K562 (cell line): Measurements from ENCODE around the gene CDC45. TPM values are rescaled to one million over a fixed set of nuclear protein-coding genes. Genes with fewer than 3 reads are reported as not detected.

Source experiments
- CHD1 ChIP-seq: fragments of 200-600 bp; sonication (generic); IDR thresholded peaks from one replicate; pipeline ENCODE4 v1.6.1; 2012; ENCODE audit warnings: mild to moderate bottlenecking, moderate library complexity, low read length, inconsistent platforms
- FOXK2 ChIP-seq, 2 experiments: fragments of 450-650 bp; IDR thresholded peaks in 1 of 2; conservative IDR thresholded peaks in 1 of 2; 2 replicates each; pipeline ENCODE4 v1.6.1; 2016; ENCODE audit warnings: low read depth in 2 of 2, mild to moderate bottlenecking in 1 of 2
- FOXP1 ChIP-seq: sonication (generic); formaldehyde crosslinking; IDR thresholded peaks from 2 replicates; pipeline ENCODE4 v1.8.0; 2022; ENCODE audit warnings: mild to moderate bottlenecking, missing genetic modification reagents
- HDAC6 ChIP-seq: IDR thresholded peaks from 2 replicates; pipeline ENCODE4 v1.6.1; 2012; ENCODE audit warnings: low read depth, mild to moderate bottlenecking, control low read depth, inconsistent platforms, low read length, moderate library complexity
- HMG20A ChIP-seq: fragments of 450-650 bp; formaldehyde crosslinking; conservative IDR thresholded peaks from 2 replicates; pipeline ENCODE4 v1.4.0; 2020; ENCODE audit warnings: mild to moderate bottlenecking, mixed read lengths
- KAT2B ChIP-seq: IDR thresholded peaks from one replicate; pipeline ENCODE4 v1.6.1; 2012; ENCODE audit warnings: low read depth, mild to moderate bottlenecking, control low read depth, inconsistent platforms, low read length, moderate library complexity
- MYNN ChIP-seq, 2 experiments: sonication (generic); formaldehyde crosslinking in 1 of 2; IDR thresholded peaks; 2 replicates each; pipeline versions ENCODE4 v1.5.0 to v1.6.1; 2016 to 2020; ENCODE audit warnings: antibody characterized with exemption in 1 of 2, missing genetic modification reagents in 1 of 2
- POLR2A ChIP-seq: fragments of 450-650 bp; conservative IDR thresholded peaks from 2 replicates; pipeline ENCODE4 v1.6.1; 2016
- POLR2G ChIP-seq: fragments of 200-400 bp; formaldehyde crosslinking; IDR thresholded peaks from 2 replicates; pipeline ENCODE4 v1.6.1; 2017; ENCODE audit warnings: low read depth, mild to moderate bottlenecking, antibody characterized with exemption, low read length, moderate library complexity
- POLR2H ChIP-seq: IDR thresholded peaks from 2 replicates; pipeline ENCODE4 v1.6.1; 2016; ENCODE audit warnings: missing genetic modification characterization, low read depth, mild to moderate bottlenecking, control low read depth, missing compliant biosample characterization, moderate library complexity
- RAD21 ChIP-seq, 2 experiments: fragments of 250-450 bp in 1 of 2; fragments of 450-650 bp in 1 of 2; sonication (Bioruptor Pico) in 1 of 2; formaldehyde crosslinking in 1 of 2; IDR thresholded peaks in 1 of 2; conservative IDR thresholded peaks in 1 of 2; 2 replicates each; pipeline versions ENCODE4 v1.4.0 to v1.8.0; 2020 to 2022; ENCODE audit warnings: mild to moderate bottlenecking in 2 of 2, moderate library complexity in 1 of 2
- RBFOX2 ChIP-seq: fragments of 200-400 bp; formaldehyde crosslinking; IDR thresholded peaks from 2 replicates; pipeline ENCODE4 v1.6.1; 2017; ENCODE audit warnings: low read depth, mild to moderate bottlenecking, low read length, moderate library complexity
- SP1 ChIP-seq: sonication (generic); formaldehyde crosslinking; IDR thresholded peaks from 2 replicates; pipeline ENCODE4 v1.8.1; 2022; ENCODE audit warnings: mild to moderate bottlenecking, missing genetic modification reagents
- SUPT5H ChIP-seq: fragments of 450-650 bp; IDR thresholded peaks from 2 replicates; pipeline ENCODE4 v1.6.1; 2016
- TFAP4 ChIP-seq: sonication (generic); formaldehyde crosslinking; IDR thresholded peaks from 2 replicates; pipeline ENCODE4 v1.8.0; 2022; ENCODE audit warnings: missing genetic modification reagents, mild to moderate bottlenecking, moderate library complexity, borderline replicate concordance
- WHSC1 ChIP-seq: IDR thresholded peaks from one replicate; pipeline ENCODE4 v1.6.1; 2012; ENCODE audit warnings: low read length, control low read depth, inconsistent platforms
- ZNF324 ChIP-seq: fragments of 250-450 bp; sonication (Bioruptor Pico); IDR thresholded peaks from 2 replicates; pipeline ENCODE4 v1.4.0; 2020; ENCODE audit warnings: mild to moderate bottlenecking
- ZNF511 ChIP-seq: sonication (generic); formaldehyde crosslinking; IDR thresholded peaks from 2 replicates; pipeline ENCODE4 v1.8.0; 2022; ENCODE audit warnings: mild to moderate bottlenecking, missing genetic modification reagents
- ZNF695 ChIP-seq: fragments of 450-650 bp; formaldehyde crosslinking; IDR thresholded peaks from 2 replicates; pipeline ENCODE4 v1.4.0; 2020; ENCODE audit warnings: mild to moderate bottlenecking, moderate library complexity
- polyA plus RNA-seq, 8 experiments: library from polyadenylated mRNA; depleted of rRNA in 4 of 8; stranded (reverse) in 5 of 8; unstranded in 3 of 8; fragments of >200 nt; fragmentation: Nextera tagmentation in 2 of 8; fragmentation: Illumina TruSeq in 1 of 8; extraction: Ambion mirVana in 2 of 8; extraction: Trizol in 1 of 8; gene quantifications; 2 replicates each; pipeline versions ENCODE4 v1.2.1 to v1.2.3, GENCODE V29; 2011 to 2014; ENCODE audit warnings: inconsistent platforms in 1 of 8, missing spikeins in 1 of 8
- total RNA-seq, 7 experiments: library from RNA; depleted of rRNA in 6 of 7; stranded (reverse); fragments of >200 nt in 6 of 7; fragmentation: Illumina TruSeq in 2 of 7; extraction: Trizol in 2 of 7; gene quantifications; 2 replicates each; pipeline versions ENCODE4 v1.2.1 to v1.2.3, GENCODE V29; 2011 to 2021; ENCODE audit warnings: low replicate concordance in 1 of 7
- TF ChIP-seq, protein P1 (sequence below): sonication (generic); formaldehyde crosslinking; IDR thresholded peaks from 2 replicates; pipeline ENCODE4 v1.8.0; 2022; ENCODE audit warnings: mild to moderate bottlenecking, missing genetic modification reagents
- TF ChIP-seq, protein P2 (sequence below): fragments of 450-650 bp; IDR thresholded peaks from 2 replicates; pipeline ENCODE4 v1.7.0; 2016; ENCODE audit warnings: borderline replicate concordance
- TF ChIP-seq, protein P3 (sequence below): fragments of 450-650 bp; IDR thresholded peaks from 2 replicates; pipeline ENCODE4 v1.6.1; 2016

The CDC45 gene
- total and polyA plus RNA-seq, 9 of the 15 experiments (the other 6 are each of a cell fraction or from before 2014, with no cell fraction given): 251 to 580 (median 410) TPM

- TF ChIP-seq TFAP4 (peak; percentile 48; the same call in 1 of the 2 replicates), ZNF695 (CRISPR knock-in tag) (no peak), KAT2B (peak; percentile 37), SUPT5H (peak; percentile 64), CHD1 (peak; percentile 46), POLR2H (tag) (peak; percentile 4; the same call in 1 of the 2 replicates), MYNN (IDR thresholded peaks at IDR 0.05) (peak; percentile 25; the same call in 1 of the 2 replicates), MYNN (CRISPR knock-in tag; IDR thresholded peaks at IDR 0.05) (no peak), ZNF324 (no peak), POLR2G (peak; percentile 74), FOXP1 (0 out of 2 replicates have a peak, but pooled peaks have one; percentile 45), ZNF511 (CRISPR knock-in tag) (peak; percentile 68; the same call in 1 of the 2 replicates), HMG20A (CRISPR knock-in tag) (no peak), FOXK2 (conservative IDR thresholded peaks at IDR 0.05 in 1 of 2, IDR thresholded peaks at IDR 0.05 in 1 of 2; ENCODE audit: low read depth in 2 of 2) (no peak), WHSC1 (peak; percentile 18), HDAC6 (0 out of 2 replicates have a peak, but pooled peaks have one; percentile 75), SP1 (CRISPR knock-in tag) (peak; percentile 51; the same call in 1 of the 2 replicates), RBFOX2 (peak; percentile 10), POLR2A (peak; percentile 70), RAD21 (CRISPR knock-in tag; conservative IDR thresholded peaks at IDR 0.05 in 1 of 2, IDR thresholded peaks at IDR 0.05 in 1 of 2) (0 out of 4 replicates have a peak, but pooled peaks of 1 of the 2 experiments have one; percentile 3)
- TF ChIP-seq, protein P1, sequence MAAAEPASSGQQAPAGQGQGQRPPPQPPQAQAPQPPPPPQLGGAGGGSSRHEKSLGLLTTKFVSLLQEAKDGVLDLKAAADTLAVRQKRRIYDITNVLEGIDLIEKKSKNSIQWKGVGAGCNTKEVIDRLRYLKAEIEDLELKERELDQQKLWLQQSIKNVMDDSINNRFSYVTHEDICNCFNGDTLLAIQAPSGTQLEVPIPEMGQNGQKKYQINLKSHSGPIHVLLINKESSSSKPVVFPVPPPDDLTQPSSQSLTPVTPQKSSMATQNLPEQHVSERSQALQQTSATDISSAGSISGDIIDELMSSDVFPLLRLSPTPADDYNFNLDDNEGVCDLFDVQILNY (CRISPR knock-in tag): peak; percentile 87; the same call in 1 of the 2 replicates
- TF ChIP-seq, protein P2, sequence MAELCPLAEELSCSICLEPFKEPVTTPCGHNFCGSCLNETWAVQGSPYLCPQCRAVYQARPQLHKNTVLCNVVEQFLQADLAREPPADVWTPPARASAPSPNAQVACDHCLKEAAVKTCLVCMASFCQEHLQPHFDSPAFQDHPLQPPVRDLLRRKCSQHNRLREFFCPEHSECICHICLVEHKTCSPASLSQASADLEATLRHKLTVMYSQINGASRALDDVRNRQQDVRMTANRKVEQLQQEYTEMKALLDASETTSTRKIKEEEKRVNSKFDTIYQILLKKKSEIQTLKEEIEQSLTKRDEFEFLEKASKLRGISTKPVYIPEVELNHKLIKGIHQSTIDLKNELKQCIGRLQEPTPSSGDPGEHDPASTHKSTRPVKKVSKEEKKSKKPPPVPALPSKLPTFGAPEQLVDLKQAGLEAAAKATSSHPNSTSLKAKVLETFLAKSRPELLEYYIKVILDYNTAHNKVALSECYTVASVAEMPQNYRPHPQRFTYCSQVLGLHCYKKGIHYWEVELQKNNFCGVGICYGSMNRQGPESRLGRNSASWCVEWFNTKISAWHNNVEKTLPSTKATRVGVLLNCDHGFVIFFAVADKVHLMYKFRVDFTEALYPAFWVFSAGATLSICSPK: no peak
- TF ChIP-seq, protein P3, sequence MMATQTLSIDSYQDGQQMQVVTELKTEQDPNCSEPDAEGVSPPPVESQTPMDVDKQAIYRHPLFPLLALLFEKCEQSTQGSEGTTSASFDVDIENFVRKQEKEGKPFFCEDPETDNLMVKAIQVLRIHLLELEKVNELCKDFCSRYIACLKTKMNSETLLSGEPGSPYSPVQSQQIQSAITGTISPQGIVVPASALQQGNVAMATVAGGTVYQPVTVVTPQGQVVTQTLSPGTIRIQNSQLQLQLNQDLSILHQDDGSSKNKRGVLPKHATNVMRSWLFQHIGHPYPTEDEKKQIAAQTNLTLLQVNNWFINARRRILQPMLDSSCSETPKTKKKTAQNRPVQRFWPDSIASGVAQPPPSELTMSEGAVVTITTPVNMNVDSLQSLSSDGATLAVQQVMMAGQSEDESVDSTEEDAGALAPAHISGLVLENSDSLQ: no peak
Measured at GRCh38 chr22:19508024-19508776, 28.5 kb downstream of the CDC45 start (continued).
